ENCODE data around the gene INAVA.

DNA sequence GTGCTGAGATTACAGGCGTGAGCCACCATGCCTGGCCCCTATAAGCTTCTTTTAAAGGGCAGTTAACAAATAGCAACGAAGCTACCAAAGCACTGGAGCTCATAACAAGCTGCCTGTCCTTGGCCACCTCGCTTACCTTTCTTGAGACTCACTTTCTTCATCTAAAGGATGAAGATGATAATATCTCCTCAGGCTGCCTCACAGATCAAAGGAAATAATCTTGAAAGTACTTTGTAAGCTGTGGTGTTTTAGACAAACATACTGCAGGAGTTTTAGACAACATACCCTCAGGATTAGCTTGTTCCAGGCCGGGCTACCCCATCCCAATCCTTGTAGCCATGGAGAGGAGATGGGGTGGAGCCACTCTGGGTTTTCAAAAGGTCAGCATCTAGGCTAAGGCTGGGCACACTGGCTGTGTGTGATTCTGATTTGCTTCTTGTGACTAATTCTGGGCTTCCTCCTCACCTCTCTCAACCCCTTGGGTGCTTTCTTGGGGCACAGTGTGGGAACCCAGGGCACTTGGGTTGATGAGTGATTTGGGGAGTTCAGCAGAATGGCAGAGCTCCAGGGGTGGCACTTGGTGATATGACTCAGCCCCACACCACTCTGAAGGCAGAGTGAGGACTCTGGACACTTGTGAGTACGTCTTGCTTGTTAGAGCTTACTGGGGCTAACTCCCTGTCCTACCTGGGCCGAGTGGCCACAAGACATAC is 16.7 kb upstream of the INAVA start:
- TF ChIP-seq ZNF414 (CRISPR knock-in tag; IDR thresholded peaks at IDR 0.05): no peak
- no peak for TF ChIP-seq ZNF564 (CRISPR knock-in tag; IDR thresholded peaks at IDR 0.05)
- TF ChIP-seq ZNF839 (CRISPR knock-in tag; IDR thresholded peaks at IDR 0.05; ENCODE audit: borderline replicate concordance): no peak
- no peak for TF ChIP-seq PBX3 (CRISPR knock-in tag; IDR thresholded peaks at IDR 0.05; ENCODE audit: borderline replicate concordance)
- no peak for TF ChIP-seq MTA3 (CRISPR knock-in tag; IDR thresholded peaks at IDR 0.05)
- no peak for TF ChIP-seq ZNF121 (CRISPR knock-in tag; IDR thresholded peaks at IDR 0.05)
